SKM-1 treated with dmso at 0.1 percent for 144 hours (cell line): ENCODE data around the gene RPL27A.
A peak's percentile ranks its signal among the peaks of the same experiment; 100 is the strongest.

Source experiments
- DNase-seq: peaks from one replicate; lab custom pipeline; 2025; ENCODE audit not compliant: unreplicated experiment; lab: John Stamatoyannopoulos, UW

The RPL27A gene

GRCh38 chr11:8720352-8720751, 37.8 kb downstream of the RPL27A start:
- no peak for DNase-seq

GRCh38 chr11:8720868-8721608, 38.4 kb downstream of the RPL27A start:
- DNase-seq: no peak

- DNase-seq: no peak
Observed at GRCh38 chr11:8721609-8722500, 39.3 kb downstream of the RPL27A start.

GRCh38 chr11:8722809-8723208, 40.2 kb downstream of the RPL27A start:
- no peak for DNase-seq

GRCh38 chr11:8723711-8724110, 41.1 kb downstream of the RPL27A start:
- DNase-seq: no peak

- no peak for DNase-seq
Observed at GRCh38 chr11:8724682-8725081, 42.1 kb downstream of the RPL27A start.

GRCh38 chr11:8726395-8726794, 43.8 kb downstream of the RPL27A start:
- no peak for DNase-seq

GRCh38 chr11:8728563-8728962, 46.0 kb downstream of the RPL27A start:
- no peak for DNase-seq

GRCh38 chr11:8729067-8729466, 46.5 kb downstream of the RPL27A start:
- DNase-seq: no peak

- DNase-seq: no peak
Observed at GRCh38 chr11:8729837-8730696, 47.5 kb downstream of the RPL27A start.

- no peak for DNase-seq
Observed at GRCh38 chr11:8730697-8731020, 48.1 kb downstream of the RPL27A start.

GRCh38 chr11:8731647-8732323, 49.2 kb downstream of the RPL27A start:
- DNase-seq: no peak

- DNase-seq: peak; percentile 39
Observed at GRCh38 chr11:8732324-8732670, 49.7 kb downstream of the RPL27A start.

GRCh38 chr11:8732748-8733241, 50.2 kb downstream of the RPL27A start:
- no peak for DNase-seq

- no peak for DNase-seq
Observed at GRCh38 chr11:8733852-8734251, 51.3 kb downstream of the RPL27A start.

GRCh38 chr11:8735094-8735493, 52.5 kb downstream of the RPL27A start:
- DNase-seq: no peak

- DNase-seq: no peak
Observed at GRCh38 chr11:8739309-8739793, 56.8 kb downstream of the RPL27A start.
